Peyer's patch (tissue), 4 donors: Measurements from ENCODE around the gene COPZ2.

Experiments used
- POLR2A ChIP-seq, 2 donors: fragments of 450-650 bp; IDR thresholded peaks; one replicate each; pipeline ENCODE4 v1.5.1; 2017; ENCODE audit warnings: antibody characterized with exemption in 2 of 2, mild to moderate bottlenecking in 2 of 2, moderate library complexity in 2 of 2
- TF ChIP-seq, protein P1 (sequence below), 6 experiments: fragments of 450-650 bp in 4 of 6; fragments of 200-600 bp in 2 of 6; sonication (generic) in 1 of 6; IDR thresholded peaks; one replicate each; pipeline ENCODE4 v1.5.1; 2017 to 2019; ENCODE audit warnings: antibody characterized with exemption in 6 of 6, mild to moderate bottlenecking in 3 of 6, moderate library complexity in 1 of 6

DNA sequence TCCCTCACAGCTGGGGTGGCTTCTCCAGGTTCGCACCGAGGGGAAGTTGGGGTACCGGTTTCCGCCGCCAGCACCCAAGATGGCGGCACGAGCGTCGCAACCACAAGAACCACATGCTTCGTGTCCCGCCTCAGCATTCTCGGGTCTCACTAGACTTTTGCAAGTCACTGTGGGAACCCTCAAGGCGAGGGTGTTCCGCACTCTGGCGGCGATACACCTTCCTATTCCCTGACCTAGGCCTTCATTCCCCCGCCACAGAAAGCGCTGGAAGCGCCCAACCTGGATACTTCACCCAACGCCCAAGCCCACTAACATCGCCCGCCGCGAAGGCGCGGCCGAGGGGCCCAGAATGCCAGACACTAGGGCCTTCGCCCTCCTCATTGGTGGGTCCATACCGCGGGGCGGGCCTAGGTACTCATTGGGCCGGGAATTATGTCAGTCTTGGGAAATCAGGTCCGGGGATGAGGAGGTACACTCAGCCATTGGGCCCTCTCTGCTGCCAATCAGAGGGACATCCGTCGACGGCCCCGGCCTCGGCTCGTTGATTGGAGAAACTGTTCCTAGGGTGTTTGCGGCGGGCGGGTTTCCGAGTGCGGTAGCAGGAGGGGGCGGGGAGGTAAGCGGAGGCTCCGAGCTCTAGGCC, 10.3 kb upstream of the COPZ2 start, which contains the start of gene NFE2L1:
- TF ChIP-seq POLR2A (IDR thresholded peaks at IDR 0.05): peak; percentile 62 to 71
- TF ChIP-seq, protein P1, sequence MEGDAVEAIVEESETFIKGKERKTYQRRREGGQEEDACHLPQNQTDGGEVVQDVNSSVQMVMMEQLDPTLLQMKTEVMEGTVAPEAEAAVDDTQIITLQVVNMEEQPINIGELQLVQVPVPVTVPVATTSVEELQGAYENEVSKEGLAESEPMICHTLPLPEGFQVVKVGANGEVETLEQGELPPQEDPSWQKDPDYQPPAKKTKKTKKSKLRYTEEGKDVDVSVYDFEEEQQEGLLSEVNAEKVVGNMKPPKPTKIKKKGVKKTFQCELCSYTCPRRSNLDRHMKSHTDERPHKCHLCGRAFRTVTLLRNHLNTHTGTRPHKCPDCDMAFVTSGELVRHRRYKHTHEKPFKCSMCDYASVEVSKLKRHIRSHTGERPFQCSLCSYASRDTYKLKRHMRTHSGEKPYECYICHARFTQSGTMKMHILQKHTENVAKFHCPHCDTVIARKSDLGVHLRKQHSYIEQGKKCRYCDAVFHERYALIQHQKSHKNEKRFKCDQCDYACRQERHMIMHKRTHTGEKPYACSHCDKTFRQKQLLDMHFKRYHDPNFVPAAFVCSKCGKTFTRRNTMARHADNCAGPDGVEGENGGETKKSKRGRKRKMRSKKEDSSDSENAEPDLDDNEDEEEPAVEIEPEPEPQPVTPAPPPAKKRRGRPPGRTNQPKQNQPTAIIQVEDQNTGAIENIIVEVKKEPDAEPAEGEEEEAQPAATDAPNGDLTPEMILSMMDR (IDR thresholded peaks at IDR 0.05): no peak
